Uterus (tissue), 4 donors: ENCODE measurements around the gene CTNNAL1. TPM values are rescaled to one million over a fixed set of nuclear protein-coding genes. Genes with fewer than 3 reads are reported as not detected.

Source experiments
- DNase-seq, 2 donors: peaks; one replicate each; pipeline ENCODE4 v3.0.0-alpha.2; 2019 to 2020
- H3K27ac ChIP-seq, 2 donors: fragments of 200-600 bp; sonication (generic); 1 replicate in 1 of 2; 2 replicates in 1 of 2; pipeline ENCODE4 v1.5.1; 2016 to 2018
- H3K27me3 ChIP-seq, 2 donors: fragments of 200-600 bp; sonication (generic); one replicate each; pipeline ENCODE4 v1.5.1; 2018 to 2019; ENCODE audit warnings: control low read depth in 1 of 2
- H3K36me3 ChIP-seq, 2 donors: fragments of 200-600 bp; sonication (generic); one replicate each; pipeline ENCODE4 v1.5.1; 2019; ENCODE audit warnings: control low read depth in 1 of 2
- H3K4me1 ChIP-seq, 2 donors: fragments of 200-600 bp; sonication (generic); one replicate each; pipeline ENCODE4 v1.5.1; 2018 to 2019; ENCODE audit warnings: control low read depth in 1 of 2
- H3K4me3 ChIP-seq, 2 donors: fragments of 200-600 bp; sonication (generic); 1 replicate in 1 of 2; 2 replicates in 1 of 2; pipeline ENCODE4 v1.5.1; 2018 to 2019; ENCODE audit warnings: mild to moderate bottlenecking in 1 of 2
- H3K9me3 ChIP-seq, 2 donors: fragments of 200-600 bp; sonication (generic); one replicate each; pipeline ENCODE4 v1.5.1; 2019; ENCODE audit warnings: control low read depth in 1 of 2
- POLR2A ChIP-seq, 2 donors: fragments of 450-650 bp; IDR thresholded peaks; one replicate each; pipeline ENCODE4 v1.6.1; 2016; ENCODE audit warnings: antibody characterized with exemption in 2 of 2, mild to moderate bottlenecking in 1 of 2, moderate library complexity in 1 of 2
- intact Hi-C: fragments of 100-400 bp; cut with DNase I; formaldehyde crosslinking; loops from one replicate; pipeline ENCODE4 v1.15.1; 2023; ENCODE audit warnings: low total_unique reads
- total RNA-seq, 4 donors: library from RNA; depleted of rRNA in 3 of 4; stranded (reverse); fragments of >200 nt in 3 of 4; gene quantifications; one replicate each; pipeline versions ENCODE4 v1.1.0 to v1.2.4, GENCODE V29; 2014 to 2023
- TF ChIP-seq, protein P1 (sequence below), 4 experiments: fragments of 200-600 bp in 2 of 4; fragments of 450-650 bp in 2 of 4; sonication (generic) in 2 of 4; IDR thresholded peaks; one replicate each; pipeline ENCODE4 v1.5.1; 2016 to 2019; ENCODE audit warnings: antibody characterized with exemption in 4 of 4, mild to moderate bottlenecking in 2 of 4, moderate library complexity in 1 of 4
- donor health status: DM: yes; HTN: yes; CAD: no.

CTNNAL1 gene
- total RNA-seq, 4 donors from 2014 or later: 32.3 to 62.0 (median 41.4) TPM

DNA sequence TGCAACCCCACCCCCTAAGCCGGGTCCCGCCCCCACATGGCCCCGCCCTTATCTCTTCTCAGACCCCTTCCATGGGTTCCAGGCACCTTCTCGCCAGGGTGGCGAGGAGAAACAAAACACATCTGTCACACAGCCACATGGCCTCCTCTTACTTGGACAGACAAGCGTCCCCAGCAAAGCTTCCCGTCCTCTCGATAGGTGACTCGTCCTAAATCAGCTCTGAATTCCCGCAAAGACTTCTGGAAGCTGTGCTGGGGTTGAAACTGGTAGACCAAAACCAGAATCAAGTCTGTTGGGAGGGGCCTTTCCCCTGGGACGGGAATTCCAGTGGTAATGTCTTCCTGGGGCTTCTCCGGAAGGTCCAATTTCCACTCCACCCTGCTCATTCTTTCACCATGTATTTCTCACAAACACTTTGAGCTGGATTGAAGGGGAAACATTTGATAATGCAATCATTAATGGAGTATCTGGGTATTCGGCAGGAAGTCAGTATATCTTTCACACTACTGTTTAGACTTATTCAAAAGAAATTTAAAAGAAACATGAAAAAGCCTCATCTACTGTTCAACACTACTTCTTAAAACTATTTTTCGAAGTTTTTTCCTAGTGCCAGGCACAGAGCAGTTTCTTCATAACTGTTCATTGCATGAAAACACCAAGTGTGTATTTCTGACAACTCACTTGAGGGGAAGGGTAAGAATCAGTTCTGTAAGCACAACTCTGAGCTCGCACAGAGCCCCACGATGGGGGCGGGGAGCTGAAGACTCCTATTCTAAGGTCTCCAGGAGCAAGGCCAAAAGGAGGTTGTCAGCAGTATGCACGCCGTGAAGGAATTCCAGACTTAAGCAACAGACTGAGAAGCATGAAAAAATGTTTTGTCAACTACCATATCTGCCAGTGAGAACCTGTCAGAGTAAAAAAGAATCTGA, 644 bp upstream of the CTNNAL1 start:
- peak; percentile 39 to 45 for DNase-seq
- peak overlapping the region; percentile 68 to 94 for H3K4me3 ChIP-seq
- H3K27me3 ChIP-seq: no peaks in the 10 kb centered on the region
- intact Hi-C loops: no loop called here
- H3K36me3 ChIP-seq: no peaks in the 10 kb centered on the region
- H3K9me3 ChIP-seq: no peaks in the 10 kb centered on the region
- H3K4me1 ChIP-seq: peaks cover 0 to 16% of the 10 kb centered on the region in 2 donors
- peak overlapping the region; percentile 83 to 98 for H3K27ac ChIP-seq
- no peak for TF ChIP-seq POLR2A (IDR thresholded peaks at IDR 0.05)
- TF ChIP-seq, protein P1, sequence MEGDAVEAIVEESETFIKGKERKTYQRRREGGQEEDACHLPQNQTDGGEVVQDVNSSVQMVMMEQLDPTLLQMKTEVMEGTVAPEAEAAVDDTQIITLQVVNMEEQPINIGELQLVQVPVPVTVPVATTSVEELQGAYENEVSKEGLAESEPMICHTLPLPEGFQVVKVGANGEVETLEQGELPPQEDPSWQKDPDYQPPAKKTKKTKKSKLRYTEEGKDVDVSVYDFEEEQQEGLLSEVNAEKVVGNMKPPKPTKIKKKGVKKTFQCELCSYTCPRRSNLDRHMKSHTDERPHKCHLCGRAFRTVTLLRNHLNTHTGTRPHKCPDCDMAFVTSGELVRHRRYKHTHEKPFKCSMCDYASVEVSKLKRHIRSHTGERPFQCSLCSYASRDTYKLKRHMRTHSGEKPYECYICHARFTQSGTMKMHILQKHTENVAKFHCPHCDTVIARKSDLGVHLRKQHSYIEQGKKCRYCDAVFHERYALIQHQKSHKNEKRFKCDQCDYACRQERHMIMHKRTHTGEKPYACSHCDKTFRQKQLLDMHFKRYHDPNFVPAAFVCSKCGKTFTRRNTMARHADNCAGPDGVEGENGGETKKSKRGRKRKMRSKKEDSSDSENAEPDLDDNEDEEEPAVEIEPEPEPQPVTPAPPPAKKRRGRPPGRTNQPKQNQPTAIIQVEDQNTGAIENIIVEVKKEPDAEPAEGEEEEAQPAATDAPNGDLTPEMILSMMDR (IDR thresholded peaks at IDR 0.05): peak in 1 of 4 experiments; percentile 4

DNA sequence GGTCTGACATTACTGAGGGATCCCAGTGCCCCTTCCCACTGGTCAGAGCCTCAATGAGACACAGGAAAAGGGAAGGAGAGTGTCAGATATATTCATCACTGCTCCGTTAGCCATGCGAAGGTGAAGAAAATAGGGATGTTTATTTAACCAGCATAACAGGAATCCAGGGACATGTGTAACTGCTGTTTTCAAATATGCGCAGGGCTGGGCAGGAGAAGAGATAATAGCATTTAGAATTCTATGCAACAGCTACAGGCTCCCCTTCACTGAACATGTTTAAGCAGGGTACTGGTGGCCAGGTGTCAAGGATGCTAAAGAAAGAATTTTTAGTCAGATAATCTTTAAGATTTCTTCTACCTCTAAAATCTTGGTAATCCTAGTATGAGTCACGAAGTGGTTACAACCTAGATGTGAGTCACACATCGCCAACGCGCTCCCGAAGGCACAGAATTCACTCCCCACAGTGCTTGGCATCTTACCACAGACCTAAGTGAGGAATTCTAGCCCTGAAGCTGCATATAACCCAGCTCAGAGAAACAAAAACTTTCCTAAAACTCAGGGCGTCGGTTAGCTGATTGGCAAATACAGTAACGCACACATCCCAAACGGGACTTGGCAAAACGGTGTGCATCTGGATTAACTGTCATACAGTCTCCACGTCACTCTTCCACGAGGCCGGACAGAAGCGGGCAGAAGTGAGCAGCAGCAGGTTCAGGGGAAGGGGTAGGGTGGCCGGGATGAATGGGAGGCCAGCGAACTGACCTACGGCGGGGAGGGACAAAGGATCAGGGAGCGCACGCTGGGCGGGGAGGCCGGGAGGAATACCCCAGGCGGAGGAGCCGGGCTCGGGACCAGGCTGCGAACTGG, 1.1 kb downstream of the CTNNAL1 start:
- Histone ChIP-seq H3K36me3 (no peaks in the 10 kb centered on the region), H3K9me3 (no peaks in the 10 kb centered on the region), H3K4me1 (peaks cover 0 to 16% of the 10 kb centered on the region in 2 donors), H3K27me3 (no peaks in the 10 kb centered on the region), H3K27ac (peak overlapping the region; percentile 83 to 98), H3K4me3 (peak overlapping the region; percentile 68 to 94)
- intact Hi-C loops: no loop called here
- peak; percentile 58 to 72 for DNase-seq
- TF ChIP-seq, protein P1 (IDR thresholded peaks at IDR 0.05): no peak
- TF ChIP-seq POLR2A (IDR thresholded peaks at IDR 0.05): peak in 1 of 2 donors; percentile 24

DNA sequence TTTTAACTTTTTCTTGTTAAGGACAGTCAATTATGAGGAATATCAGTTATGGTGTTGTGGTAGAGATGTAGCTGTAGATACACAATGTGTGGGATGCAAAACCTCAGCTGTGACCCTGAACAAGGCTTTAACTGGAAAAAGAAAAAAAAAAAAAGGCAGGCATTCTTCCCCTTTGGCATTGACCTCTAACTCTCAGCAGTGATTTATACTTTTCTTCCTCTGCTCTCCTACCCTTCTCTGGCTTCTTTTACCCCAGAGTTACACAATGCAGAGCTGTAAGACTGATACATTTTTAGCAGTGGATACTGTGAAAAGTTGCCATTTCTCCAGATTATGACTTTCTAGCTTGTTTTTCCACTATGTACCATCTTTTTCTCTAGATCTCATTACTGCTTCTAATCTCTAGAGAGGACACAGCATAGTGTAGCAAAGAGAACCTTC, 2.0 kb downstream of the CTNNAL1 start:
- DNase-seq: no peak
- Histone ChIP-seq H3K27ac (peak overlapping the region; percentile 83 to 98), H3K9me3 (no peaks in the 10 kb centered on the region), H3K4me3 (peak overlapping the region in 1 of 2 donors; percentile 94), H3K4me1 (peaks cover 0 to 16% of the 10 kb centered on the region in 2 donors), H3K36me3 (no peaks in the 10 kb centered on the region), H3K27me3 (no peaks in the 10 kb centered on the region)
- no peak for TF ChIP-seq POLR2A (IDR thresholded peaks at IDR 0.05)
- TF ChIP-seq, protein P1 (IDR thresholded peaks at IDR 0.05): no peak
- intact Hi-C loops: no loop called here

DNA sequence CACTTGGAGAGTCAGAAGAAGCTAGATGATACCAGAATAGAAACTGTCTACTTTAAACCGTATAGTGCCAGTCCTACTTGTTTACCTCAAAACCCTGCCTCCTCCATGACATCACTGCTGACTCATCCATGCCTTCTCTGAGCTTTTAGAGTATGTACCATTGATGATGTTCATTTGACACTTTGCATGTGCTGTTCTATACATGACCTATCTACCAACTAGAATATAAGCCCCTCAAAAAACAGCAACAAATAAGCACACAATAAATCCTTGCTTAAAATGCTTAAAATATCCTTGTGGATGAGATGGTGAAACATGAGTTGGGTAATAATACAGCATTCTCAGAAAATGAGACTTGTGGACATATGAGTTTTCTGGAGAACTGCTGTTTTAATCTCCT, 2.6 kb downstream of the CTNNAL1 start:
- intact Hi-C loops: no loop called here
- H3K36me3 ChIP-seq: no peaks in the 10 kb centered on the region
- peak overlapping the region; percentile 83 to 98 for H3K27ac ChIP-seq
- DNase-seq: peak in 1 of 2 donors; percentile 52
- peak in 1 of 2 donors; percentile 9 for TF ChIP-seq POLR2A (IDR thresholded peaks at IDR 0.05)
- TF ChIP-seq, protein P1 (IDR thresholded peaks at IDR 0.05): no peak
- no peaks in the 10 kb centered on the region for H3K9me3 ChIP-seq
- no peaks in the 10 kb centered on the region for H3K27me3 ChIP-seq
- H3K4me1 ChIP-seq: peaks cover 0 to 16% of the 10 kb centered on the region in 2 donors
- H3K4me3 ChIP-seq: no peak overlapping the region
